ENCODE data around the gene NEO1.
"Not testable (repeated sequence)": the region's sequence is repeated elsewhere in the genome, so short reads cannot be mapped to it uniquely, and the experiment has no call there.

NEO1 gene

DNA sequence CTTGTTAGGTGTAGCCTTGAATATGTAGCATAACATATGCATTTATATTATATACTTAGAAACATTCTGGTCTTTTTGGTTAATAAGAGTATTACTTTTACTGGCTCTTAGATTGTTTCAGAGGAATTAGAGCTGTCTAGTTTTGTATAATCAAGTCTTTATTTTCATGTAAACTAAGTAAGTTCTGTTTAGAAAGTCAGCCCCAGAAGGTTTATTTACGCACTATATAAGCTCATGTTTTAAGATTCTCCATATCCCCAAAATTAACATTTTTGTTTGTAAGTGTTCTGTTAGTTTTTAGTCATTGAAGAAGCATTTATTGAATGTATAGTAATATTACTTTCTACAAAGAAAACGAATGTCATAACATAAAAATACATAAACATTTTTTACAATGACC, 158.4 kb downstream of the NEO1 start:
- DNase-seq (ENCODE audit: low spot score) = no peak

DNA sequence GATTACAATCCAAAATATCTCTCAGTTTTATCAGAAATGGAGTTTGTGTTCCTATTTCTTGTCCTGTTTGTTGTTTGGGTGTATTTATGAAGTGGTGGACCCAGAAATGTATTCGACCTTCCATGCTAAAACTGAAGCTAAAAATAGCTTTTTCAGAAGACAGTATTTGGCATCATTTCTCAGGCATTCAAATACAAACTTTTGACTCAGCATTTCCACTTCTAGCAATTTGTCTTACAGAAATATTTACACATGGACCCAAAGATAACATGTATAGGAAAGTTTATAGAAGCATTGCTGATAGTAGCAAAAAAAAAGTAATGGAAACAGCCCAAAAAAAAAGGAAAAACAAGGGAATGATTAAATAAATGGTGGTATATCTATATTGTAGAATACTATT, 160.2 kb downstream of the NEO1 start:
- DNase-seq (ENCODE audit: low spot score) = no peak

DNA sequence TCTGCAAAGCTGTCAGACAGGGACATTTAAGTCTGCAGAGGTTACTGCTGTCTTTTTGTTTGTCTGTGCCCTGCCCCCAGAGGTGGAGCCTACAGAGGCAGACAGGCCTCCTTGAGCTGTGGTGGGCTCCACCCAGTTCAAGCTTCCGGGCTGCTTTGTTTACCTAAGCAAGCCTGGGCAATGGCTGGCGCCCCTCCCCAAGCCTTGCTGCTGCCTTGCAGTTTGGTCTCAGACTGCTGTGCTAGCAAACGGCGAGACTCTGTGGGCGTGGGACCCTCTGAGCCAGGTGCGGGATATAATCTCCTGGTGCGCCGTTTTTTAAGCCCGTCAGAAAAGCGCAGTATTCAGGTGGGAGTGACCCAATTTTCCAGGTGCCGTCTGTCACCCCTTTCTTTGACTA, 169.2 kb downstream of the NEO1 start:
- not testable (repeated sequence) for DNase-seq (ENCODE audit: low spot score)

DNA sequence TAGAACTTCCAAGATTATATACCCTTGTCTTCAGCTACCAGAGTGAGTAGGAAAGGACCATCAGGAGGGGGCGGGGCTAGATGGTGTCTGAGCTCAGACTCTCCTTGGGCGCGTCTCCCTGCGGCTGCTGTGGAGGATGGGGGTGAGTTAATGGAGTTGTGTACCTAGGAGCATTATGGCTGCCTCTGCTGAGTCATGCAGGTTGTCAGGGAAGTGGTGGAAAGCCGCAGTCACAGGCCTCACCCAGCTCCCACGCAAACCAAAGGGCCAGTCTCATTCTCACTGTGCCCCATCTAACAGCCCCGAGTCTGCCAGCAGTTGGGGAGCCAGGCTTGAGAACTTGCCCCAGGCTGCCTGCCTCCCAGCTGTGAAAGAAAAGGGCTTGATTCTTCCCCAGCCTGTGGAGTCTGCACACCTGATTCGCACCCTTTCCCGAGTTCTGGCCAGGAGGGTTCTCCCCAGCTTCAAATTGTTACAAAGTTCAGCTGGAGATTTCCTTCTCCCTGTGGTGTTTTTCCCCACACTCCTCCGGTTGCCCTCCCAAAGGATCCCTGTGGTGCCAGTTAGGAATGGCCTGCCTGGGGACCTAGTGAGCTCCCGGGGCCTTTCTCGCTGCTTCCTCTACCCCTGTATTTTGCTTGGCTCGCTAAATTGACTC, 173.2 kb downstream of the NEO1 start:
- DNase-seq (ENCODE audit: low spot score) = no peak

DNA sequence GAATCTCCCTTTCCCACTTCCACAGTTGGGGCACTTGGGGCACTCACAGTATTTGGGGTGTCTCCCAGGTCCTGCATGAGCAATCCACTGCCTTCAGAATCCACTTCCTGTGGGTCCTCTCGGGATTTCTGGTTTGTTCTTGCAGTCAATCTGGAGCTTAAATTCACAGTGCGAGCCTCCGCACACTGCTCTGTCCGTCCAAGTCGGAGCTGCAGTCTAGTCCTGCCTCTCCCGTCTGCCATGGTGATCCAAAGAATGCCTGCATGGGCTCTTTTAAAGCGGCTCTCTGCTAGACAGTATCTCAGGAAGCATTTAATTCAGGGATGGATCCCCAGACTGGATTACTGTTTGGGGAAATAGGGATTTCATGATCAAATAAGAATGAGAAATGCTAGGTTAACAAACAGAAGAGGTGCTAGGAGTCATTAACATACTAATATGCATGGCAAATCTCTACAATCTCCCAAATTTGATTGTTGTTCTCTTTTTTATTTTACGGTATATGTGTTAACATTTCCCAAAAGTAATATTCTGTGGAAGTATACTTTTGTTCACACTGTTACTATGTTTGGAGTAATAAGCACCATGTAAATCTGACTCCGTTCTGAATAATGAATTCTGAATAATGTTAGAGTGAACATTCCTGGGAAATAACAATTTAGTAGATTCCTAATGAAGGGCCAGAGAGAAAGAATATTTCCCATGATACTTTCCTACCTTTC, 174.0 kb downstream of the NEO1 start:
- DNase-seq (ENCODE audit: low spot score) = no peak

DNA sequence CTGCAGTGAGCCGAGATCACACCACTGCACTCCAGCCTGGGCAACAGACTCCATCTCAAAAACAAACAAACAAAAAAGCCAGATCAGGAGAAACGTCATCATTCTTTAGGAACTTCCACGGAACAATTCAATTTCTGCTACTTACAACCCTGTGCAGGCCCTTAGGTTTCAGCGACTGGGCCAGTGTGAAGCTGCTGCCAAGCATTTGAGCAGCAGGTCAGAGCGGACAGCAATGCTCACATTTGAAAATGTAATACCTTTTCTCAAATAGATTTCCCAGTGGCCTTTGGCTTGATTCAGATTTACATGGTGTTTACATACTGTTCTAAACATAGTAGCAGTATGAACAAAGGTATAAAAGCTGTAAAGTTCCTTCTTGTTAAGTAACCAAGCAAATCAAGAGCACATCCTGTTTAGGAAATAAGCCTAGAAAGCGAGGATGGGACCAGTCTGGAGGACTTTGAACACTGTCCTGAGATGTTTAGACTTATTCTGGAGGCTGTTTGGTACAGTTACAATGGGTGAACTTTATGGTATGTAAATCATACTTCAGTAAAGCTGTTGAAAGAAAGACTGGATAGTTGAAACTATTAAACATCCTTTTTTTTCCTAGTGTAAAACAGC, 175.3 kb downstream of the NEO1 start:
- no peak for DNase-seq (ENCODE audit: low spot score)

DNA sequence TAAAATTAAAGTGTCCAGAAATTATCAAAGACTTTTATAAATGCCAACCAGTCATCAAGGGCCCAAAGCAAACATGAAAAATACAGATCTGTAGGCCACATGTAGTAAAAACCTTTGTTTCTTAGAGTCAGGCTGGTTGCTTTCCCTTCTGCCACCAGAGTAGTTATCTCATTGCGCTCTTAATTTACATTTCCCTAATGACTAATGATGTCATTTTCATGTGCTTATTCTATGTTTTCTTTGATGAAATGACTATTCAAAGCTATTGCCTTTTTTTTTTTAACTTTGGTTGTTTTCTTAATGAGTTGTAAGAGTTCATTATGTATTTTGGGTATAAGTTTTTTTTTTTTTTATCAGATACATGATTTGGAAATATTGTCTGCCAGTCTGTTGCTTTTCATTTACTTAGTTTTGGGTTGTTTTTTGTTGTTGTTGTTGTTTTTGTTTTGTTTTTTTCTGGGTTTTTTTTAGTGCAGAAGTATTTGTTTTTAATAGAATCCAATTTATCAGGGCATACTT, 175.9 kb downstream of the NEO1 start:
- no peak for DNase-seq (ENCODE audit: low spot score)

DNA sequence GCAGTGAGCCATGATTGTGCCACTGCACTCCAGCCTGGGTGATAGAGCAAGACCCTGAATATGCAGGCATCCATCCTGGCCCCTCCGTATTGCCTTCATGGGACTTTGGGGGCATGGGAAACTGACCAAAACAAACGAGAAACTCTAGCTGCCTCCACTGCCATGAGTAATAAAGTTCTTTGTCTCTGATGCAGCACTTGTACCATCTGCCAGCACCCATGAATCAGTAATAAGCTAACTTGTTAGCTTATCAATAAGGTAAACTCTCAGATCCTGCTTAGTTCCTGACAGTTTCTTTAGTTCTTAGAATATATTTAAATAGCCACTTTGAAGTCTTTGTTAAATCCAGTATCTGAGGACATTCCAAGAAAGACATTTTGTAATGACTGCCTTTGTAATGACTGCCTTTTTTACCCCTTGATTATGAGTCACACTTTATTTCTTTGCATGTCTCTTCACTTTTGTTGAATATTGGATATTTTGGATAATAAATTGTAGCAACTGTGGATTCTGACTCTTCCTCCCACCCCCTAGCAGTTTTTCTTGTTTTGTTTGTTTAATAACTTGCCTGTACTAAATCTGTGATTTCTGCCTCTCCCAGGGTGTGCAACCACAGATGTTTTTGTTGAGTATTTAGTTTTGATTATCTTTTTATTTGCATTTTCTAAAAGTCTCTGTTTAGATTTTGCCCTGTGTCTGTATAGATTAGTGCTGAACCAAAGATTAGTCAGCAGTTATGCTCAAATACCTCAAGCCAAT, 179.6 kb downstream of the NEO1 start:
- DNase-seq (ENCODE audit: low spot score) = no peak

DNA sequence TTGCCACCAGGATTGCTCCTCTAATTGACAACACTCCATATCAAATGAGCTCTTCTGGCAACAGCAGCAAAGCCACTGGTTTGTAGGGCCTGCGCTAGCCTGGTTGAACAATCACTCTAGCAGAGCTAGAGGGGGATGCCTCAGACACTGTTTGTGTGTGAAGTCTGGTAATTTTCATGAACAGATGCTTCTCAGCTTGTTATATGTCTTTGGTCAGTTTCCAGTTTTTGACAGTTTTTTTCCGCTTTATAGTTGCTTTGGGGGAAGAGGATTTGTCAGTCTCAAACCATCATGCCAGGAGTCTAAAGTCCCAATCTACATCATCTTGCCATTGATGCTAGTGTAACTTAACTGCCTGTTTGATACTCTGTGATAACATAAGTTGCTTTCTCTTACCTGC, 180.5 kb downstream of the NEO1 start:
- DNase-seq (ENCODE audit: low spot score) = no peak

DNA sequence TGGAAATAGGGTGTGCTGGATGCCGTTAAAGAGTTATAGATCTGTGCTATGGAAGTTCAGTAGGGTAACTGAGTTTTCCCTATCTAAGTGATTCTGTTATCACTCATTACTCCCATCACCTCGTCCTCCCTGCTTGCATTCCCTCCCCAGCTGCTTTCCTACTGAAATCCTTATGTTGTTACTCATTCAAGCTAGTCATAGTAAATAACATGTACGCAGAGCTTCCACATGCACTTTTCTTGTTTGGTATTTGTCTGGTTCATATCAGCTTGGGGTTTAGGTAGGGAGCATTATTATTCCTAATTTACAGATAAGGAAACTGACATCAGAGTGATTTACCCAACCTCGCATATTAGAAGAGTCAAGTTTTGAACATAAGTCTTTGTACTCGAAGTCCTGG, 181.4 kb downstream of the NEO1 start:
- no peak for DNase-seq (ENCODE audit: low spot score)

DNA sequence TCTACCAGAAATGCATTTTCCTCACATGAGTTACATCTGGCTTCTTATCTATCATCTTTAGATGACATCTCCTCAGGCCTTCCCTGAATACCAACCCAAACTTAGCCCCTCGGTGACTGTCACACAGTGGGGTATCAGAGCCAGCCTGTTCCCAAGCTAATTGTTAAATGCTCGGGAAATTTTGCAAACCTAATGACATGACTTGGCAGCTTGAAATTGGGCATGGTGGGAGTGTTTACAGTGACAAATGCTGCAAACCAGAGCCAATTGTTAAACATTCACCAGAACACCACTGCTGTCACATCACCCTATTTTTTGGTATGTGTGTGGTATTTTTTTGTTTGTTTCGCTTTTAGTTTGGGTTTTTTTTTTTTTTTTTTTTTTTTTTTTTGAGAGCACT, 185.6 kb downstream of the NEO1 start:
- DNase-seq (ENCODE audit: low spot score) = no peak

DNA sequence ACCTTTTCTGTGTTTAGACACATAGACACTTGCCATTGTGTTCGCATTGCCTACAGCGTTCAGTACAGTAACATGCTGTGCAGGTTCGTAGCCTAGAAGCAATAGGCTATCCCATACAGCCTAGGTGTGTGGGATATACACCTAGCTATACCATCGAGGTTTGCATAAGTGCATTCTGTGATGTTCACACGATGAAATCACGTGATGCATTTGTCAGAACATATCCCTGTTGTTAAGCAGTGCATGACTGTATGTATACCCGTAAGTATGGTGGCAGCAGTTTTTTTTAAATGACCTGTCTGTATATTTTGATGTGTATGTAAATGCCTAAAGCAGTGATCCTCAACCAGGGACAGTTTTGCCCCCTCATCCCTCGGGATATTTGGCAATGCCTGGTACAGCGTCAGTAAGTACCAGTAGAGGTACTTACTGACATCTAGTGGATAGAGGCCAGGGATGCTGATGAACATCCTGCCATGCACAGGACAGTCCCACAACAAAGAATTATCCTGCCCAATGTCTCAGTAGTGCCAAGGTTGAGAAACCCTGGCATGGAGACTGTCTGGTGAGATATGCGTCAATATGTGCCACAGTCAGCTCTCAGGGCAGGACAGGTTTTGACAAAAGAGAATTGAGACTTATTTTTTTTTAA, 187.4 kb downstream of the NEO1 start:
- no peak for DNase-seq (ENCODE audit: low spot score)

DNA sequence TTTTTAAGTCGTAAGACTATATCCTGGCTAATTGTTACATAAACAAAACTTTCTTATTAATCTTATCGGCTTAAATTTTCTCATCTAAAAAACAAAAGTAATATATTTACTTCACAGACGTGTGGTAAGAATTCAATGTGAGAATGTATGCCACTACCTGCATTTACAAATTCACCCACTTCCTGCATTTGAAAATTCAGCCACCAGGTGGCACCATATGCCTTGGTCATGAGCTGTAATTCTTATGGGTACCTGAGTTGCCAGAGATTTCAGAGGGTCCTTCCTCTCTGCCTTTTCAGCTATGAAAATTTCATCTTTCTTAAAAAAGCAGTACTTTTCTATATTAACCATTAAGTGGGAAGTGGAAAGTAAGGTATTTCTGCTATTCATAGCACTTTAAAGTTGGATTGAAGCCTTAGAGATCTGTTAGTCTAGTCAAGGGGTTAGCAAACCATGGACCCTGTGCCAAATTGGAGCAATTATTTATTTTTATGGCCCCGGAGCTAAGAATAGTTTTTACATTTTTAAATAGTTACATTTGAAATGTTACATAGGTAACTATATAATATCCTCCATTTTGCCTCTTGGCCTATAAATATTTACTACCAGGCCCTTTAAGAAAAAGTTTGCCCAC, 188.7 kb downstream of the NEO1 start:
- DNase-seq (ENCODE audit: low spot score) = peak; percentile 52

DNA sequence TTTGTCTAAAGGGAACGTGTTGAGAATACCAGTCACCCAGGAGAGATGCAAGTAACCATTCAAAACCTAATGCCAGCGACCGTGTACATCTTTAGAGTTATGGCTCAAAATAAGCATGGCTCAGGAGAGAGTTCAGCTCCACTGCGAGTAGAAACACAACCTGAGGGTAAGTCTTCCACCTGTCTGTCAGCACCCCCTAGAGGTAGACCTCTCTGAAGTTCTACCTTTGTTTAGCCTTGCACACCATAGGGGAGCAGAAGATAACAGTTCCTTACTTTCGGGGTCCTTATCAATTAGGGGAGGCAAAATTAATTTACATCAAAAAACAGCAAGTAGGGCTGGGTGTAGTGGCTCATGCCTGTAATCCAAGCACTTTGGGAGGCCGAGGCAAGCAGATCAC, 192.1 kb downstream of the NEO1 start:
- DNase-seq (ENCODE audit: low spot score) = peak; percentile 49

DNA sequence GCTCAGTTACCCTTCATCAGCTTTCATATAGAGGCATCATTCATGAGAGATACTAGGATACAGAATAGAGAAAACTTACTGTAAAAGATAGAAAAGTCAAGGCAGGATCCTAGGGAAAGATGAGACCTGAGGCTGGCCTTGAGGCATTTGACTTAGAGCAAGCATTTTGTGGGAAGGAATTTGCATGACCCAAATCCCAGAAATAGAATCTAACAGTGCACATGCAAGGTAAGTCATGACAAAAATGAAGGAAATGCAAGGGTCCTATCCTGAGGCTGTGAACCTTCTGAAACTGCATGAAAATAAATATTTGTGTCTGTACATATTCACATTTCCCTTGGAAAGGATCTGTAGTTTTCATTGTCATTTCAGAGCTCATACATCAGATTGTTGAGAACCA, 194.2 kb downstream of the NEO1 start:
- no peak for DNase-seq (ENCODE audit: low spot score)

DNA sequence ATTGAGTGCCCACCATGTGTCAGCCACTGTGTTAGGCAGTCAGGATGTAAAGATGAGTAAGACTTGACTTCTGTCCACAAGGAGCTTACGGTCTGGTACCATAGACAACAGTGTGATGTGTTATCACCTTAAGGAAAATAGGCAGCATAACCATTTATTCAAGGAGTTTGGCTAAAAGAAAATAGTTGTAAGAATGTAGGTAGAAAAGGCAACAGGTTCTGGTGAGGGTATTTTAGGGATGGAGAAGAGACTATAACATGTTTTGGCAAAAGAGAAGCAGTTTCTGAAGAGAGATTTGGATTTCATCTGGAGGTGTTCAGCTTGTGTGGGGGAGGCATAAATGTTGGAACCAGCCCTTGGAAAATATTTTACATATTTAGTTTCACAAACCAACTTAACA, 194.6 kb downstream of the NEO1 start:
- DNase-seq (ENCODE audit: low spot score) = no peak

DNA sequence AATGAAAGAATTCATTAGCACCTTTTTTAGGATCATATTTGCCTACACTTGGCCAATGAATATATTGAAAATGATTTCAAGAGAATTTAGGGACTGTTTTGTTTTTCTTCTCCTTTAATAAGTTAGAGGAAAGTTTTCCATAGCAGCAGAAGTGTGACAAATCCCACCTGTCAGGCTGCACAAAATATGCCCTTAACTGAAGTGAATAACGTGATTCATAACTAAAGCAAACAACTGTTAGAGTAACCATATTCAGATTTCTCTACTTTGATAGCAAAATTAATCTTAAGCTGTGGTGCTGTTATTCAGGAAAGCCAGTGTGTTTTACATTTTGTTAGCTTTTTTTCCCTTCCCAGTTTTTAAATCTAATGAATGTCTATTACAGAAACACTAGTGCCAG, 195.1 kb downstream of the NEO1 start:
- no peak for DNase-seq (ENCODE audit: low spot score)

DNA sequence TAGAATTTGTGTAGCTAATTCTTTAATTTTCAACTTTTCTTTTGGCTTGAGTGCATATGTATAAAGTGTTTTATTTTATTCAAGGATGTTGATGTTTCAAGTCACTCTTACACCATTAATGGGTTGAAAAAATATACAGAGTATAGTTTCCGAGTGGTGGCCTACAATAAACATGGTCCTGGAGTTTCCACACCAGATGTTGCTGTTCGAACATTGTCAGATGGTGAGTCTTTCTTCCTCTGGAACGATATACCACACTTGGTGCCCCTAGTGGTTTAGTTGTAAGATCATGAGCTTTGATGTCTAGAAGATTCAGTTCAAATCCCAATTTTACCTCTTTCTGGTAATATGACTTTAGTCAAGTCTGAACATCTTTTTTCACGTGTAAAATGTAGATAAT, 197.2 kb downstream of the NEO1 start:
- DNase-seq (ENCODE audit: low spot score) = no peak

DNA sequence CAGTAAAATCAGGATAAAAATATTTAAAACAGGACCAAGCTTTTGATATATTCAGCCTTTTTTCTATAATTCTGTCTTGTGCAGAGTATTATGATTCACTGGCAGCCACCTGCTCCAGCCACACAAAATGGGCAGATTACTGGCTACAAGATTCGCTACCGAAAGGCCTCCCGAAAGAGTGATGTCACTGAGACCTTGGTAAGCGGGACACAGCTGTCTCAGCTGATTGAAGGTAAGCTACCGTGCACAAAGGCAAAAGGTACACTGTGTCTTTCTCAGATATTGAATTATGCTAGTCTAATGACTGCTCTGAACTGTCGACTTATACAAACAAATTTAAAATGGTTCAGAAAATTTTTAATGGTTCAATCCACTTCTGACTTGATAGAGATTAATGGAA, 202.3 kb downstream of the NEO1 start:
- no peak for DNase-seq (ENCODE audit: low spot score)

DNA sequence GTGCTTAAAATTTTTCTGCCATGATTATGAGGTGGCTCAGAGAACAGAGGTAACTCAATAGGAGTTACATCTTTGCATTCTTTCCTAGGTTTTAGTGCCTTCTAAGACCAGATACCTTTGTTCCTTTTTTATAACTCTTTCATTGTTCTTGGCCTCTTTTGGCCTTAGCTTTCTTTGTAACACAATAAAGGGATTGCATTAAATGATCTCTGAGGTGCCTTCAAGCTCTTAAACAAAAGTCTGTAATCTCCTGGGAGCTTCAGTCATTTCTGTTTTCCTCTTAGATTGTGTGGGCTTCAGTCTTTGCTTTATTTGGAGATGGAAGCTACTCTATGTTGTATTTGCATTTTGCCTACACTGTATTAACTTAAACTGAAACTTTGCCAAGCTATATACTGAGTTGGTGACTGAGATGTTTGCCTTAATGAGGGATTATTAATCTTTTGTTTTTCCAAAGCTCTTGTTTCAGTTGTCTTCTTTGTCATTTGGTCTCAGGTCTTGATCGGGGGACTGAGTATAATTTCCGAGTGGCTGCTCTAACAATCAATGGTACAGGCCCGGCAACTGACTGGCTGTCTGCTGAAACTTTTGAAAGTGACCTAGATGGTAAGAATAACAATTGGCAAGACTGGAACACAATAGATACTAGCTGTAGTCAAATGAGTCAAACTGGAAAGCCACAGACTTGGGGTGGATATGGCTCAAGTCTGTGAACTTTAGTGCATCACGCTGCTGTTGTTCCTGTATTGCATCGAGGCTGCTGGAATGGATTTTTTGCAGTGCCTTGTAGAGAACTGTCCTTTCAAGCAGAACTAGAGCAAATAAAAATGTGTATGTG, 206.2 kb downstream of the NEO1 start:
- no peak for DNase-seq (ENCODE audit: low spot score)

DNA sequence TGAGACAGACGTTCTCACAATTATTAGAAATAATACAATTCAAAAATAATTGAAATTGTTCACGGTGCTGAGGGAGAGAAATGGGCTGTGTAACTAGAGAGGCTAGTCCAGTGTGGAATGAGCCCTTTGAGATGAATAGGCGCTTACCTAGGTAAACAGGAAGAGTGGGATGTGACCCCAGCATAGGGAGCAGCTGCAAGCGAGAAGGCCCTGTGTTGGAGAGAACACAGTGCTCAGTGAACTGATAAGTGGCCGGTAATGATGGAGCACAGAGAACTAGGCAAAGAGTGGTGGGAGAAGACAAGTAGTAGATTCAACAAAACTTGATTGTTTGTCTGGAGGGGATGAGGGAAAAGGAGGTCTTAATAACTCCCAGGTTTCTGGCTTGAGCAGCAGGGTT, 212.6 kb downstream of the NEO1 start:
- DNase-seq (ENCODE audit: low spot score) = no peak

All from HuH-7 (cell line).